ENCODE measurements around the gene UNC45B.

- TF ChIP-seq POLR2A (IDR thresholded peaks at IDR 0.05) (no peak), CTCF (IDR thresholded peaks at IDR 0.05) (no peak)
These were observed 29.3 kb downstream of the UNC45B start for GRCh38 chr17:35176897-35177296.
